Measurements from ENCODE around the gene BOD1L1. TPM values are rescaled to one million over a fixed set of nuclear protein-coding genes. Genes with fewer than 3 reads are reported as not detected.

The BOD1L1 gene
- total RNA-seq, 1 donor from 2014 or later = 37.0 TPM

DNA sequence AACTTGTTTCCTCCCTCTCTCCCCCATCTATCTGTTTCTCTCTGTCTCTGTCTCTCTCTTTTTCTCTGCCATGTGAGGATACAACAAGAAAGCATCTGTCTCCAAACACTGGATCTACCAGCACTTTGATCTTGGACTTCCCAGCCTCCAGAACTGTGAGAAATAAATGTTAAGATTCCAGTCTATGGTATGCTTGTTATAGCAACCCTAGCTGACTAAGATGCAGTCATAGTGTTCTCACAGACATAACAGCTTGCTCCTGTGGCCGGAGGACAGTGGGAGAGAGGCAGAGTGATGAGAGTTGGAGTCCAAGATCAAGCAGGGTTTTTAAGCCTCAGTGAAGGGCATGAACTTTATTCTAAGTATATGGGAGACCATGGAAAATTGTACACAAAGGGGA lies 74.4 kb downstream of the BOD1L1 start:
- no peak for DNase-seq (ENCODE audit: extremely low spot score, unreplicated experiment)
- peaks cover 9% of the 10 kb centered on the region for H3K4me1 Mint-ChIP-seq (ENCODE audit: unreplicated experiment)
- peaks cover 51% of the 10 kb centered on the region for H3K27me3 Mint-ChIP-seq
- TF ChIP-seq, protein P1, sequence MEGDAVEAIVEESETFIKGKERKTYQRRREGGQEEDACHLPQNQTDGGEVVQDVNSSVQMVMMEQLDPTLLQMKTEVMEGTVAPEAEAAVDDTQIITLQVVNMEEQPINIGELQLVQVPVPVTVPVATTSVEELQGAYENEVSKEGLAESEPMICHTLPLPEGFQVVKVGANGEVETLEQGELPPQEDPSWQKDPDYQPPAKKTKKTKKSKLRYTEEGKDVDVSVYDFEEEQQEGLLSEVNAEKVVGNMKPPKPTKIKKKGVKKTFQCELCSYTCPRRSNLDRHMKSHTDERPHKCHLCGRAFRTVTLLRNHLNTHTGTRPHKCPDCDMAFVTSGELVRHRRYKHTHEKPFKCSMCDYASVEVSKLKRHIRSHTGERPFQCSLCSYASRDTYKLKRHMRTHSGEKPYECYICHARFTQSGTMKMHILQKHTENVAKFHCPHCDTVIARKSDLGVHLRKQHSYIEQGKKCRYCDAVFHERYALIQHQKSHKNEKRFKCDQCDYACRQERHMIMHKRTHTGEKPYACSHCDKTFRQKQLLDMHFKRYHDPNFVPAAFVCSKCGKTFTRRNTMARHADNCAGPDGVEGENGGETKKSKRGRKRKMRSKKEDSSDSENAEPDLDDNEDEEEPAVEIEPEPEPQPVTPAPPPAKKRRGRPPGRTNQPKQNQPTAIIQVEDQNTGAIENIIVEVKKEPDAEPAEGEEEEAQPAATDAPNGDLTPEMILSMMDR (conservative IDR thresholded peaks at IDR 0.05) = no peak
- no peaks in the 10 kb centered on the region for H3K9me3 Mint-ChIP-seq
- no peak overlapping the region for H3K27ac Mint-ChIP-seq
- H3K4me3 Mint-ChIP-seq = no peak overlapping the region
- H3K36me3 Mint-ChIP-seq = no peaks in the 10 kb centered on the region

DNA sequence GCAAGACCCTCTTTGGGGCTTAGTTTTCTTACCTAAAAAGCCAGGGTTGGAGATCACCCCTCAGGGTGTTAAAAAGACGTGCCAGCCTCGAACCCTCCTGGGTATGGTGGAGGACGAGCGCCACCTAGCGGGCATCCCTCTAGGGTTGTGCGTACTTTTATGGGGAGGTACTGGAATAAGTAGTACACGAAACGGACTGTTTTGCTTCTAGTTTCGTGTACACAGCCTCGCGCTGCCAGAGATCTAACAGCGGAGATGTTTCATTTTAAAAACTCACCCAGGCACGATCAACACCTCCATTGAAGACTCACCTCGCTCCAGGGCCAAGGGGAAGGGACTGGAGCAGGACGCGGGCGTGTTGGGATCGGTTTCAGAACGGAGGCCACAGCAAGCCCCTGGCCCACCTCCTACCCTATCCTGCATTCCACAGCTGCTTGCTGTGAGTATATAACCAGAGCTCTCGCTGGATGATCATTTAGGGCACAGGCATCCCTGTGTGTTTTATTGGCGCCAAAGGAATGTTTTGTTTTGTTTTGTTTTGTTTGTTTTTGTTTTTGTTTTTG lies 78.5 kb downstream of the BOD1L1 start:
- TF ChIP-seq, protein P1 (conservative IDR thresholded peaks at IDR 0.05) = peak; percentile 98
- Mint-ChIP-seq H3K4me3 (peak overlapping the region; percentile 88), H3K27me3 (peaks cover 71% of the 10 kb centered on the region), H3K9me3 (no peaks in the 10 kb centered on the region), H3K36me3 (no peaks in the 10 kb centered on the region), H3K27ac (peak overlapping the region; percentile 70), H3K4me1 (ENCODE audit: unreplicated experiment) (peaks cover 25% of the 10 kb centered on the region)
- peak; percentile 93 for DNase-seq (ENCODE audit: extremely low spot score, unreplicated experiment)

DNA sequence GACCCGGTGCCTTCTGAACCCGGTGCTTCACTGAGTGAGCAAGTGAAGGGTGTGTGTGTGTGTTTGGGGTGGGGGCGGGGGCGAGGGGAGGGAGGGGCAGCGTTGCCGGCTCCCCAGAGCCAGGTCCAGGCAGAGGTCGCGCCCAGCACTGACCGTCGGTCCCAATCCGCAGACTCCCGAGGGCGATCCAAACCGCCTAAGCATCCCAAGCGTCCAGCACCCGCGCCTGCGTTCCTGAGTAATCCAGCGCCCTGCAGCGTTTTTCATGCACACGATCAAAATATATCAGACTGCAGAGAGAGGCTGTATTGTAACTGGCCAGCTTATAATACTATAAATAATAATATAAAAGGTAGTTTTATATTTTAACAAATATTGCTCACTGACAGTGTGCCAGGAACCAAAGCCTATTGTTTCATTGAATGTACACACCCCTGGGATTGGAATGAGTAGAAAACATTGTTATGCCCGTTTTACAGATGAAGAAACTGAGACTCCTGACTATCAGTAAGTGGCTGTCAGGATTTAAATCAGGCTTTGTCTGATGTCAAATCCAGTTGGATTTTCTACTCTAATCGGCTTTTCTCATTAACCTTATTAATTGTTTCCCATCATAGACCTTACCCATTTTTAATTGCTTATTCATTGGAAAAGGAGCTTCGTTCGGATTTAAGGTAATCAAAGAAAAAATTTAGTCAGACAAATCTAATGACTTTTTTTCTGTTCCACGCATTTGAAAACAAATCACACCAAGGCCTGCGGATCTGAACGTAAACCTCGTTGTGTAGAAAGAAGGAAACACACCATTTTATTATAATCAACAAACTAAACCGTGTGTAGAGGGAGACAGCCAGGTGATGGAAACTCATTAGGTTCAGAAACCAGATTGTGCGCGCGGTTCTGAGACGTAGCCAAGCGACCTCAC lies 79.2 kb downstream of the BOD1L1 start:
- H3K27ac Mint-ChIP-seq = peak overlapping the region; percentile 70
- H3K4me3 Mint-ChIP-seq = peak overlapping the region; percentile 88
- peaks cover 75% of the 10 kb centered on the region for H3K27me3 Mint-ChIP-seq
- peaks cover 25% of the 10 kb centered on the region for H3K4me1 Mint-ChIP-seq (ENCODE audit: unreplicated experiment)
- DNase-seq (ENCODE audit: extremely low spot score, unreplicated experiment) = no peak
- TF ChIP-seq, protein P1 (conservative IDR thresholded peaks at IDR 0.05) = no peak
- no peaks in the 10 kb centered on the region for H3K9me3 Mint-ChIP-seq
- no peaks in the 10 kb centered on the region for H3K36me3 Mint-ChIP-seq

DNA sequence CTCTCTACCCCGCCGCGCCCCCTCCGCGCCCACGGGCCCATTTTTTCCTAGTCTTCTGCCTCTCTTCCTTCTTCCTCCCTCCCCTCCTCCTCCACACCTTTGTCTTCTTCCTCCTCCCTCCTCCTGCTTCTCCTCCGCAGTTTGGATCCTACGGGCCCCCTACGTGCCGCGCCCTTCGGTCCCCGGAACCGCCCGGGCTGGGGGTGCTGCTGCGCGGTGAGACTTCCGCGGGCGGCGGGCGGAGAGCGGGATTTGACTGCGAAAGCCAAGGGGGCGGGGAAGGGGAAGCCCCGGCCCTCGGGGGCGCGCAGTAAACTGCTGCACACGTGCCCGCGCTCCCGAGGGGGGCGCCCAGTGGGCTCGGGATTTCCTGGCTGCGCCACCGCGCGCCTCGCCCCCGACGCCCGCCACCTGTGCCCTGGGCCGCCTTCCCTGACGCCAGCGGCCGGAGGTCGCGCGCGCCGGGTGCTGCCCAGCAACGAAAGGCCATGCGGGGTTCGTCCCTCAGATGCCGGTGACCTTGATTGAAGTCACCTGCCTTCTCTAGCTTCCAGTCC lies 80.0 kb downstream of the BOD1L1 start:
- H3K4me1 Mint-ChIP-seq (ENCODE audit: unreplicated experiment) = peaks cover 25% of the 10 kb centered on the region

DNA sequence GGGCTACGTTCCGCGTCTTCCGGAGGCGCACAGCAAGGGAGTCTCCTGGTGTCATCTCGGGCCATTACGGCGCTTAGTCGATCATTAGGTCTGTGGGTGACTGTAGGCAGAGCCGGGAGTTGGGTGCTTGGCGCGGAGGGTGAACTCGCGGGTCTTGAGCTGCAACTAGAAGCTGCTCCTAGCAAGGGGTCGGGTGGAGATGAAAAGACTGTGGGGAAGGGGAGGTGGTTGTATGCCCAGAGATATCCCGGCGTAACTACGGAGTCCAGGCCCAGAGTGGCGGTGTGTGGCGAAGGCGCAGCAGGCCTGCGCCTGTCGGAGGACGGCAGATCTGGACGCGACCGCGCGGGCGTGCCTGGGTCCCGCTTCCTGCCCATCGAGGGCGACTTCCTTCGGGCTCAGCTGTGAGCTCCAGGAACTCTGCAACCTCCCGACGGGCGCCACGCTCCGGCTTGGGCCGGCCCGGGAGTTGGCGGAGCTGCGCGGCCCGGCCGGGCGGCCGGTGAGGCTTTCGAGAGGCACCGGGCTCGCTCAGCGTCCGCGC lies 80.5 kb downstream of the BOD1L1 start:
- DNase-seq (ENCODE audit: extremely low spot score, unreplicated experiment) = no peak
- Mint-ChIP-seq H3K4me3 (peak overlapping the region; percentile 90), H3K4me1 (ENCODE audit: unreplicated experiment) (peaks cover 25% of the 10 kb centered on the region), H3K27ac (peak overlapping the region; percentile 44), H3K27me3 (peaks cover 74% of the 10 kb centered on the region), H3K36me3 (no peaks in the 10 kb centered on the region), H3K9me3 (no peaks in the 10 kb centered on the region)
- TF ChIP-seq, protein P1 (conservative IDR thresholded peaks at IDR 0.05) = no peak

More for the DNA sequence above, 80.0 kb downstream of the BOD1L1 start:
- TF ChIP-seq, protein P1 (conservative IDR thresholded peaks at IDR 0.05) = no peak
- Mint-ChIP-seq H3K9me3 (no peaks in the 10 kb centered on the region), H3K4me3 (peak overlapping the region; percentile 71), H3K27me3 (peaks cover 76% of the 10 kb centered on the region), H3K36me3 (no peaks in the 10 kb centered on the region), H3K27ac (no peak overlapping the region)
- DNase-seq (ENCODE audit: extremely low spot score, unreplicated experiment) = no peak
